GM12865 (cell line): ENCODE data around the gene PRKAG3.
"Not testable (repeated sequence)": the region's sequence is repeated elsewhere in the genome, so short reads cannot be mapped to it uniquely, and the experiment has no call there.

ENCODE experiments used
- DNase-seq: peaks from one replicate; pipeline ENCODE4 v3.0.0; 2010; ENCODE audit warnings: low read depth
- H3K4me3 ChIP-seq: 2 replicates; pipeline ENCODE4 v1.5.1; 2011; ENCODE audit warnings: mild to moderate bottlenecking, low read depth, low read length, control low read depth
- CTCF ChIP-seq: IDR thresholded peaks from 2 replicates; pipeline ENCODE4 v1.5.1; 2011; ENCODE audit warnings: low read length, control low read depth, low read depth, inconsistent platforms; ENCODE audit not compliant: insufficient read depth; ENCODE audit errors: missing control alignments

PRKAG3 gene

GRCh38 chr2:218853766-218854165, 22.2 kb upstream of the PRKAG3 start:
- no peak for DNase-seq
- TF ChIP-seq CTCF: no peak
- H3K4me3 ChIP-seq: no peak overlapping the region

- DNase-seq: peak; percentile 76
- peak; percentile 74 for TF ChIP-seq CTCF
- H3K4me3 ChIP-seq: no peak overlapping the region
Observed at GRCh38 chr2:218852911-218853667, 21.5 kb upstream of the PRKAG3 start.

GRCh38 chr2:218851286-218851685, 19.7 kb upstream of the PRKAG3 start:
- no peak for TF ChIP-seq CTCF
- DNase-seq: no peak
- no peak overlapping the region for H3K4me3 ChIP-seq

- no peak for TF ChIP-seq CTCF
- no peak for DNase-seq
- no peak overlapping the region for H3K4me3 ChIP-seq
Observed at GRCh38 chr2:218850796-218851195, 19.2 kb upstream of the PRKAG3 start.

- H3K4me3 ChIP-seq: no peak overlapping the region
- no peak for TF ChIP-seq CTCF
- DNase-seq: no peak
Observed at GRCh38 chr2:218849721-218850120, 18.1 kb upstream of the PRKAG3 start.

- DNase-seq, H3K4me3 ChIP-seq: not testable (repeated sequence)
Observed at GRCh38 chr2:218846963-218847362, 15.4 kb upstream of the PRKAG3 start.

GRCh38 chr2:218844334-218844733, 12.7 kb upstream of the PRKAG3 start:
- H3K4me3 ChIP-seq, DNase-seq: not testable (repeated sequence)

GRCh38 chr2:218839888-218840287, 8.3 kb upstream of the PRKAG3 start:
- TF ChIP-seq CTCF: no peak
- no peak for DNase-seq
- H3K4me3 ChIP-seq: no peak overlapping the region
